ENCODE results near the gene JMJD6. TPM values are rescaled to one million over a fixed set of nuclear protein-coding genes. Genes with fewer than 3 reads are reported as not detected.

The JMJD6 gene
- total and polyA plus RNA-seq, 9 of the 15 experiments (the other 6 are each of a cell fraction or from before 2014, with no cell fraction given), result 2.5 to 52.3 (median 36.3) TPM

- TF ChIP-seq ZBTB5 (IDR thresholded peaks at IDR 0.05) (no peak), RCOR1 (IDR thresholded peaks at IDR 0.05; ENCODE audit: borderline replicate concordance in 1 of 2, low read depth in 2 of 2, low read length in 2 of 2) (peak in 1 of 2 experiments; percentile 29; a peak in 1 of 4 replicates), RUNX1 (IDR thresholded peaks at IDR 0.05; ENCODE audit: low read depth) (no peak), SPI1 (IDR thresholded peaks at IDR 0.05; ENCODE audit: borderline replicate concordance, low read depth, low read length) (no peak), NFIC (IDR thresholded peaks at IDR 0.05) (no peak), TOE1 (IDR thresholded peaks at IDR 0.05; ENCODE audit: borderline replicate concordance) (no peak; the same call in 1 of the 2 replicates), TOE1 (CRISPR knock-in tag; IDR thresholded peaks at IDR 0.05; ENCODE audit: borderline replicate concordance, low read depth) (0 out of 2 replicates have a peak, but pooled peaks have one; percentile 34), ARID3B (CRISPR knock-in tag; IDR thresholded peaks at IDR 0.05; ENCODE audit: borderline replicate concordance) (0 out of 2 replicates have a peak, but pooled peaks have one; percentile 23), ZNF668 (CRISPR knock-in tag; IDR thresholded peaks at IDR 0.05) (no peak), ZNF277 (CRISPR knock-in tag; IDR thresholded peaks at IDR 0.05; ENCODE audit: borderline replicate concordance) (no peak), SIX5 (IDR thresholded peaks at IDR 0.05; ENCODE audit: borderline replicate concordance in 1 of 2, insufficient read depth in 1 of 2, low read depth in 1 of 2, low read length in 2 of 2) (no peak), XRCC4 (IDR thresholded peaks at IDR 0.05; ENCODE audit: extremely low read depth, insufficient read depth, insufficient read length) (no peak), NR4A1 (CRISPR knock-in tag; IDR thresholded peaks at IDR 0.05) (no peak), NR4A1 (tag; IDR thresholded peaks at IDR 0.05) (no peak), NFXL1 (CRISPR knock-in tag; IDR thresholded peaks at IDR 0.05) (no peak), ZNF146 (CRISPR knock-in tag; IDR thresholded peaks at IDR 0.05; ENCODE audit: unreplicated experiment) (no peak), SMAD4 (CRISPR knock-in tag; conservative IDR thresholded peaks at IDR 0.05) (peak; percentile 92)
- TF ChIP-seq, protein P1, sequence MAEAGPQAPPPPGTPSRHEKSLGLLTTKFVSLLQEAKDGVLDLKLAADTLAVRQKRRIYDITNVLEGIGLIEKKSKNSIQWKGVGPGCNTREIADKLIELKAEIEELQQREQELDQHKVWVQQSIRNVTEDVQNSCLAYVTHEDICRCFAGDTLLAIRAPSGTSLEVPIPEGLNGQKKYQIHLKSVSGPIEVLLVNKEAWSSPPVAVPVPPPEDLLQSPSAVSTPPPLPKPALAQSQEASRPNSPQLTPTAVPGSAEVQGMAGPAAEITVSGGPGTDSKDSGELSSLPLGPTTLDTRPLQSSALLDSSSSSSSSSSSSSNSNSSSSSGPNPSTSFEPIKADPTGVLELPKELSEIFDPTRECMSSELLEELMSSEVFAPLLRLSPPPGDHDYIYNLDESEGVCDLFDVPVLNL (CRISPR knock-in tag; IDR thresholded peaks at IDR 0.05; ENCODE audit: low read depth), result peak; percentile 70
- TF ChIP-seq, protein P2, sequence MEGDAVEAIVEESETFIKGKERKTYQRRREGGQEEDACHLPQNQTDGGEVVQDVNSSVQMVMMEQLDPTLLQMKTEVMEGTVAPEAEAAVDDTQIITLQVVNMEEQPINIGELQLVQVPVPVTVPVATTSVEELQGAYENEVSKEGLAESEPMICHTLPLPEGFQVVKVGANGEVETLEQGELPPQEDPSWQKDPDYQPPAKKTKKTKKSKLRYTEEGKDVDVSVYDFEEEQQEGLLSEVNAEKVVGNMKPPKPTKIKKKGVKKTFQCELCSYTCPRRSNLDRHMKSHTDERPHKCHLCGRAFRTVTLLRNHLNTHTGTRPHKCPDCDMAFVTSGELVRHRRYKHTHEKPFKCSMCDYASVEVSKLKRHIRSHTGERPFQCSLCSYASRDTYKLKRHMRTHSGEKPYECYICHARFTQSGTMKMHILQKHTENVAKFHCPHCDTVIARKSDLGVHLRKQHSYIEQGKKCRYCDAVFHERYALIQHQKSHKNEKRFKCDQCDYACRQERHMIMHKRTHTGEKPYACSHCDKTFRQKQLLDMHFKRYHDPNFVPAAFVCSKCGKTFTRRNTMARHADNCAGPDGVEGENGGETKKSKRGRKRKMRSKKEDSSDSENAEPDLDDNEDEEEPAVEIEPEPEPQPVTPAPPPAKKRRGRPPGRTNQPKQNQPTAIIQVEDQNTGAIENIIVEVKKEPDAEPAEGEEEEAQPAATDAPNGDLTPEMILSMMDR (IDR thresholded peaks at IDR 0.05 in 2 of 3, conservative IDR thresholded peaks at IDR 0.05 in 1 of 3; ENCODE audit: insufficient read depth in 2 of 3, low read depth in 1 of 3, low read length in 3 of 3), result peak; percentile 32 to 49 (median 46); a peak in 3 of 6 replicates
Observed at GRCh38 chr17:76736349-76737081, 10.1 kb upstream of the JMJD6 start (continued).
